DOHH2 (cell line): Measurements from ENCODE around the gene PHKG1.

ENCODE experiments used
- EZH2phosphoT487 ChIP-seq: fragments of 200-600 bp; sonication (generic); IDR thresholded peaks from 2 replicates; pipeline ENCODE4 v1.6.1; 2017; ENCODE audit warnings: borderline replicate concordance, mild to moderate bottlenecking, antibody characterized with exemption, low read length, moderate library complexity, mixed read lengths
- TF ChIP-seq, protein P1 (sequence below): fragments of 200-600 bp; sonication (generic); IDR thresholded peaks from one replicate; pipeline ENCODE4 v1.5.1; 2014; ENCODE audit warnings: antibody characterized with exemption, mild to moderate bottlenecking, low read depth, low read length; ENCODE audit not compliant: poor library complexity, severe bottlenecking

DNA sequence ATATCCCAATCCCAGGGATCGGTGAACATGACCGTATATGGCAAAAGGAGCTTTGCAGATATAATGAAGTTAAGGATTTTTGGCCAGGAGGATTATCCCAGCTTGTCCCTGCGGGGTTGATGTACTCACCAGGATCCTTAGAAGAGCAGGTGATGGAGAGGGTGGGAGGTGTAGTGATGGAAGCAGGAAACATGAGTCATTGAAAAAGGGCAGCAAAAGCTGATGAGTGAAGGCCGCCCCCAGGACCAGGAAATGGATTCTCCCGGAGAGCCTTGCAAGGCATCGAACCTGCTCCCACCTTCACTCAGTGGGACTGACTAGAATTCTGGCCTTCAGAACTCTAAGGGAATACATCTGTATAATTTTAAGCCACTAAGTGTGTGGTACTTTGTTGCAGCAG lies 28.7 kb upstream of the PHKG1 start:
- TF ChIP-seq, protein P1, sequence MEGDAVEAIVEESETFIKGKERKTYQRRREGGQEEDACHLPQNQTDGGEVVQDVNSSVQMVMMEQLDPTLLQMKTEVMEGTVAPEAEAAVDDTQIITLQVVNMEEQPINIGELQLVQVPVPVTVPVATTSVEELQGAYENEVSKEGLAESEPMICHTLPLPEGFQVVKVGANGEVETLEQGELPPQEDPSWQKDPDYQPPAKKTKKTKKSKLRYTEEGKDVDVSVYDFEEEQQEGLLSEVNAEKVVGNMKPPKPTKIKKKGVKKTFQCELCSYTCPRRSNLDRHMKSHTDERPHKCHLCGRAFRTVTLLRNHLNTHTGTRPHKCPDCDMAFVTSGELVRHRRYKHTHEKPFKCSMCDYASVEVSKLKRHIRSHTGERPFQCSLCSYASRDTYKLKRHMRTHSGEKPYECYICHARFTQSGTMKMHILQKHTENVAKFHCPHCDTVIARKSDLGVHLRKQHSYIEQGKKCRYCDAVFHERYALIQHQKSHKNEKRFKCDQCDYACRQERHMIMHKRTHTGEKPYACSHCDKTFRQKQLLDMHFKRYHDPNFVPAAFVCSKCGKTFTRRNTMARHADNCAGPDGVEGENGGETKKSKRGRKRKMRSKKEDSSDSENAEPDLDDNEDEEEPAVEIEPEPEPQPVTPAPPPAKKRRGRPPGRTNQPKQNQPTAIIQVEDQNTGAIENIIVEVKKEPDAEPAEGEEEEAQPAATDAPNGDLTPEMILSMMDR: no peak
- TF ChIP-seq EZH2phosphoT487: no peak
